Measurements from ENCODE around the gene DCAF7. TPM values are rescaled to one million over a fixed set of nuclear protein-coding genes. Genes with fewer than 3 reads are reported as not detected.

Gene DCAF7
- total and polyA plus RNA-seq, 7 donors, result 10.6 to 30.2 (median 25.1) TPM

GRCh38 chr17:63573634-63574033 is 23.4 kb downstream of the DCAF7 start:
- H3K27me3 ChIP-seq (ENCODE audit: insufficient read depth in 3 of 3, low read length in 2 of 3), result no peaks in the 10 kb centered on the region
- peaks cover 0 to 5% of the 10 kb centered on the region in 2 donors for H3K36me3 ChIP-seq (ENCODE audit: insufficient read depth in 1 of 2, low read depth in 1 of 2)
- no peak for ATAC-seq
- no peak overlapping the region for H3K27ac ChIP-seq
- intact Hi-C loops (cut with DNase I), result no loop called here
- peaks cover 15% of the 10 kb centered on the region for H3K4me1 ChIP-seq
- no peaks in the 10 kb centered on the region for H3K9me3 ChIP-seq
- H3K4me3 ChIP-seq, result no peak overlapping the region
- no peak for DNase-seq
- 88 to 90% (median 89%) methylated on average over 5 of the region's 5 CpGs for WGBS, 3 donors
- TF ChIP-seq CTCF (IDR thresholded peaks at IDR 0.05), result peak; percentile 6

- WGBS, 3 donors, result 77 to 81% (median 81%) methylated on average over 7 of the region's 7 CpGs
- TF ChIP-seq CTCF (IDR thresholded peaks at IDR 0.05), result no peak
- intact Hi-C loops (cut with DNase I), result no loop called here
- Histone ChIP-seq H3K4me1 (no peaks in the 10 kb centered on the region), H3K4me3 (no peak overlapping the region), H3K36me3 (ENCODE audit: insufficient read depth in 1 of 2, low read depth in 1 of 2) (peaks cover 0 to 46% of the 10 kb centered on the region in 2 donors), H3K27ac (no peak overlapping the region), H3K27me3 (ENCODE audit: insufficient read depth in 3 of 3, low read length in 2 of 3) (no peaks in the 10 kb centered on the region), H3K9me3 (no peaks in the 10 kb centered on the region)
- no peak for DNase-seq
- no peak for ATAC-seq
Observed at GRCh38 chr17:63578027-63578768, 27.9 kb downstream of the DCAF7 start.

- no peak overlapping the region for H3K27ac ChIP-seq
- WGBS, 3 donors, result 77 to 82% (median 79%) methylated on average over 5 of the region's 5 CpGs
- no peaks in the 10 kb centered on the region for H3K4me1 ChIP-seq
- DNase-seq (no peak), ATAC-seq (no peak)
- TF ChIP-seq CTCF (IDR thresholded peaks at IDR 0.05), result no peak
- no peak overlapping the region for H3K4me3 ChIP-seq
- H3K9me3 ChIP-seq, result no peaks in the 10 kb centered on the region
- peaks cover 0 to 51% of the 10 kb centered on the region in 2 donors for H3K36me3 ChIP-seq (ENCODE audit: insufficient read depth in 1 of 2, low read depth in 1 of 2)
- intact Hi-C loops (cut with DNase I), result no loop called here
- no peaks in the 10 kb centered on the region for H3K27me3 ChIP-seq (ENCODE audit: insufficient read depth in 3 of 3, low read length in 2 of 3)
Observed at GRCh38 chr17:63578769-63579111, 28.5 kb downstream of the DCAF7 start.

GRCh38 chr17:63579633-63580032 is 29.4 kb downstream of the DCAF7 start:
- Histone ChIP-seq H3K27ac (no peak overlapping the region), H3K36me3 (ENCODE audit: insufficient read depth in 1 of 2, low read depth in 1 of 2) (peaks cover 0 to 60% of the 10 kb centered on the region in 2 donors)
- 65 to 81% (median 74%) methylated on average over 11 of the region's 11 CpGs for WGBS, 3 donors

More at GRCh38 chr17:63579633-63580032, 29.4 kb downstream of the DCAF7 start:
- DNase-seq, result no peak
- H3K27me3 ChIP-seq (ENCODE audit: insufficient read depth in 3 of 3, low read length in 2 of 3), result no peaks in the 10 kb centered on the region
- H3K4me3 ChIP-seq, result no peak overlapping the region
- no peak for ATAC-seq
- intact Hi-C loops (cut with DNase I), result no loop called here
- H3K4me1 ChIP-seq, result no peaks in the 10 kb centered on the region
- no peaks in the 10 kb centered on the region for H3K9me3 ChIP-seq
- TF ChIP-seq CTCF (IDR thresholded peaks at IDR 0.05), result no peak
